Measurements from ENCODE around the gene KLHL22.
A peak's percentile ranks its signal among the peaks of the same experiment; 100 is the strongest.
"Not testable (repeated sequence)": the region's sequence is repeated elsewhere in the genome, so short reads cannot be mapped to it uniquely, and the experiment has no call there.

KLHL22 gene

GRCh38 chr22:20506543-20507252, 11.1 kb upstream of the KLHL22 start:
- H3K9me3 Mint-ChIP-seq = no peaks in the 10 kb centered on the region
- H3K36me3 Mint-ChIP-seq (ENCODE audit: insufficient read depth) = peaks cover 20% of the 10 kb centered on the region
- peak overlapping the region; percentile 96 for H3K4me3 Mint-ChIP-seq
- peaks cover 45% of the 10 kb centered on the region for H3K4me1 Mint-ChIP-seq
- ATAC-seq (replicated peaks; ENCODE audit: extremely low read depth, poor library complexity, severe bottlenecking) = no peak
- no peaks in the 10 kb centered on the region for H3K27me3 Mint-ChIP-seq
- DNase-seq (ENCODE audit: low spot score in 2 of 2) = no peak
- peak overlapping the region; percentile 93 for H3K27ac Mint-ChIP-seq (ENCODE audit: low read depth)

- peaks cover 21% of the 10 kb centered on the region for H3K36me3 Mint-ChIP-seq (ENCODE audit: insufficient read depth)
- H3K4me1 Mint-ChIP-seq = peaks cover 25% of the 10 kb centered on the region
- not testable (repeated sequence) for H3K27ac Mint-ChIP-seq (ENCODE audit: low read depth); ATAC-seq (replicated peaks; ENCODE audit: extremely low read depth, poor library complexity, severe bottlenecking); DNase-seq (ENCODE audit: low spot score in 2 of 2); H3K4me3 Mint-ChIP-seq; H3K27me3 Mint-ChIP-seq; H3K9me3 Mint-ChIP-seq
These were observed 8.8 kb upstream of the KLHL22 start for GRCh38 chr22:20504293-20504922.

- ATAC-seq (replicated peaks; ENCODE audit: extremely low read depth, poor library complexity, severe bottlenecking) (no peak), DNase-seq (ENCODE audit: low spot score in 2 of 2) (no peak)
- H3K9me3 Mint-ChIP-seq = no peaks in the 10 kb centered on the region
- peaks cover 19% of the 10 kb centered on the region for H3K4me1 Mint-ChIP-seq
- H3K4me3 Mint-ChIP-seq = no peak overlapping the region
- H3K27me3 Mint-ChIP-seq = no peaks in the 10 kb centered on the region
- no peak overlapping the region for H3K27ac Mint-ChIP-seq (ENCODE audit: low read depth)
- peaks cover 17% of the 10 kb centered on the region for H3K36me3 Mint-ChIP-seq (ENCODE audit: insufficient read depth)
These were observed 8.2 kb upstream of the KLHL22 start for GRCh38 chr22:20503816-20504215.

- no peak for ATAC-seq (replicated peaks; ENCODE audit: extremely low read depth, poor library complexity, severe bottlenecking)
- no peak overlapping the region for H3K27ac Mint-ChIP-seq (ENCODE audit: low read depth)
- peaks cover 15% of the 10 kb centered on the region for H3K4me1 Mint-ChIP-seq
- no peak for DNase-seq (ENCODE audit: low spot score in 2 of 2)
- no peak overlapping the region for H3K4me3 Mint-ChIP-seq
- no peaks in the 10 kb centered on the region for H3K27me3 Mint-ChIP-seq
- no peaks in the 10 kb centered on the region for H3K9me3 Mint-ChIP-seq
- H3K36me3 Mint-ChIP-seq (ENCODE audit: insufficient read depth) = peaks cover 5% of the 10 kb centered on the region
These were observed 4.2 kb upstream of the KLHL22 start for GRCh38 chr22:20499769-20500168.

GRCh38 chr22:20498913-20499312, 3.3 kb upstream of the KLHL22 start:
- ATAC-seq (replicated peaks; ENCODE audit: extremely low read depth, poor library complexity, severe bottlenecking) (no peak), DNase-seq (ENCODE audit: low spot score in 2 of 2) (no peak)
- H3K36me3 Mint-ChIP-seq (ENCODE audit: insufficient read depth) = peaks cover 5% of the 10 kb centered on the region
- no peaks in the 10 kb centered on the region for H3K27me3 Mint-ChIP-seq
- peaks cover 20% of the 10 kb centered on the region for H3K4me1 Mint-ChIP-seq
- H3K27ac Mint-ChIP-seq (ENCODE audit: low read depth) = no peak overlapping the region
- H3K4me3 Mint-ChIP-seq = no peak overlapping the region
- no peaks in the 10 kb centered on the region for H3K9me3 Mint-ChIP-seq

GRCh38 chr22:20497426-20497825, 1.8 kb upstream of the KLHL22 start:
- ATAC-seq (replicated peaks; ENCODE audit: extremely low read depth, poor library complexity, severe bottlenecking) (no peak), DNase-seq (ENCODE audit: low spot score in 2 of 2) (no peak)
- peak overlapping the region; percentile 19 for H3K4me3 Mint-ChIP-seq
- peaks cover 6% of the 10 kb centered on the region for H3K36me3 Mint-ChIP-seq (ENCODE audit: insufficient read depth)
- H3K9me3 Mint-ChIP-seq = no peaks in the 10 kb centered on the region
- peak overlapping the region; percentile 94 for H3K27ac Mint-ChIP-seq (ENCODE audit: low read depth)
- H3K27me3 Mint-ChIP-seq = no peaks in the 10 kb centered on the region
- peaks cover 27% of the 10 kb centered on the region for H3K4me1 Mint-ChIP-seq

- ATAC-seq (replicated peaks; ENCODE audit: extremely low read depth, poor library complexity, severe bottlenecking) (peak; percentile 98), DNase-seq (ENCODE audit: low spot score in 2 of 2) (peak; percentile 80 to 89)
- peaks cover 38% of the 10 kb centered on the region for H3K4me1 Mint-ChIP-seq
- no peaks in the 10 kb centered on the region for H3K27me3 Mint-ChIP-seq
- H3K36me3 Mint-ChIP-seq (ENCODE audit: insufficient read depth) = peaks cover 3% of the 10 kb centered on the region
- H3K4me3 Mint-ChIP-seq = peak overlapping the region; percentile 95
- peak overlapping the region; percentile 94 for H3K27ac Mint-ChIP-seq (ENCODE audit: low read depth)
- H3K9me3 Mint-ChIP-seq = no peaks in the 10 kb centered on the region
These were observed 476 bp upstream of the KLHL22 start for GRCh38 chr22:20495861-20496681.

GRCh38 chr22:20491346-20491745, 4.2 kb downstream of the KLHL22 start:
- no peak overlapping the region for H3K4me3 Mint-ChIP-seq
- H3K4me1 Mint-ChIP-seq = peaks cover 62% of the 10 kb centered on the region
- H3K27me3 Mint-ChIP-seq = no peaks in the 10 kb centered on the region
- H3K27ac Mint-ChIP-seq (ENCODE audit: low read depth) = no peak overlapping the region
- no peak for DNase-seq (ENCODE audit: low spot score in 2 of 2)
- no peak for ATAC-seq (replicated peaks; ENCODE audit: extremely low read depth, poor library complexity, severe bottlenecking)
- H3K9me3 Mint-ChIP-seq = no peaks in the 10 kb centered on the region
- H3K36me3 Mint-ChIP-seq (ENCODE audit: insufficient read depth) = peaks cover 8% of the 10 kb centered on the region

- H3K27ac Mint-ChIP-seq (ENCODE audit: low read depth) = no peak overlapping the region
- H3K27me3 Mint-ChIP-seq = no peaks in the 10 kb centered on the region
- H3K4me3 Mint-ChIP-seq = no peak overlapping the region
- peaks cover 65% of the 10 kb centered on the region for H3K4me1 Mint-ChIP-seq
- H3K36me3 Mint-ChIP-seq (ENCODE audit: insufficient read depth) = peaks cover 8% of the 10 kb centered on the region
- ATAC-seq (replicated peaks; ENCODE audit: extremely low read depth, poor library complexity, severe bottlenecking) (no peak), DNase-seq (ENCODE audit: low spot score in 2 of 2) (no peak)
- H3K9me3 Mint-ChIP-seq = no peaks in the 10 kb centered on the region
These were observed 4.7 kb downstream of the KLHL22 start for GRCh38 chr22:20490941-20491307.

GRCh38 chr22:20490183-20490940, 5.2 kb downstream of the KLHL22 start:
- H3K27me3 Mint-ChIP-seq = no peaks in the 10 kb centered on the region
- DNase-seq (ENCODE audit: low spot score in 2 of 2) = no peak
- peaks cover 67% of the 10 kb centered on the region for H3K4me1 Mint-ChIP-seq
- H3K9me3 Mint-ChIP-seq = no peaks in the 10 kb centered on the region
- H3K27ac Mint-ChIP-seq (ENCODE audit: low read depth) = peak overlapping the region; percentile 19
- peaks cover 8% of the 10 kb centered on the region for H3K36me3 Mint-ChIP-seq (ENCODE audit: insufficient read depth)
- no peak overlapping the region for H3K4me3 Mint-ChIP-seq
- no peak for ATAC-seq (replicated peaks; ENCODE audit: extremely low read depth, poor library complexity, severe bottlenecking)

- no peak for ATAC-seq (replicated peaks; ENCODE audit: extremely low read depth, poor library complexity, severe bottlenecking)
- no peak for DNase-seq (ENCODE audit: low spot score in 2 of 2)
- H3K36me3 Mint-ChIP-seq (ENCODE audit: insufficient read depth) = peaks cover 10% of the 10 kb centered on the region
- no peaks in the 10 kb centered on the region for H3K27me3 Mint-ChIP-seq
- no peaks in the 10 kb centered on the region for H3K9me3 Mint-ChIP-seq
- peaks cover 65% of the 10 kb centered on the region for H3K4me1 Mint-ChIP-seq
- no peak overlapping the region for H3K27ac Mint-ChIP-seq (ENCODE audit: low read depth)
- H3K4me3 Mint-ChIP-seq = no peak overlapping the region
These were observed 6.6 kb downstream of the KLHL22 start for GRCh38 chr22:20488946-20489345.

GRCh38 chr22:20487715-20488114, 7.9 kb downstream of the KLHL22 start:
- H3K27me3 Mint-ChIP-seq = no peaks in the 10 kb centered on the region
- peaks cover 14% of the 10 kb centered on the region for H3K36me3 Mint-ChIP-seq (ENCODE audit: insufficient read depth)
- no peaks in the 10 kb centered on the region for H3K9me3 Mint-ChIP-seq
- ATAC-seq (replicated peaks; ENCODE audit: extremely low read depth, poor library complexity, severe bottlenecking) = no peak
- peaks cover 66% of the 10 kb centered on the region for H3K4me1 Mint-ChIP-seq
- no peak overlapping the region for H3K4me3 Mint-ChIP-seq
- DNase-seq (ENCODE audit: low spot score in 2 of 2) = no peak
- no peak overlapping the region for H3K27ac Mint-ChIP-seq (ENCODE audit: low read depth)
